HG02763 (cell line): ENCODE data around the gene CRKL.

Source experiments
- ATAC-seq: cut with Tn5 transposase; IDR thresholded peaks from one replicate; pipeline ENCODE4 v1.9.1; 2021; ENCODE audit warnings: mild to moderate bottlenecking, moderate library complexity; ENCODE audit not compliant: unreplicated experiment

The CRKL gene

GRCh38 chr22:20949698-20950183 is 32.5 kb downstream of the CRKL start:
- no peak for ATAC-seq

GRCh38 chr22:20951151-20951931 is 34.1 kb downstream of the CRKL start:
- ATAC-seq = no peak

DNA sequence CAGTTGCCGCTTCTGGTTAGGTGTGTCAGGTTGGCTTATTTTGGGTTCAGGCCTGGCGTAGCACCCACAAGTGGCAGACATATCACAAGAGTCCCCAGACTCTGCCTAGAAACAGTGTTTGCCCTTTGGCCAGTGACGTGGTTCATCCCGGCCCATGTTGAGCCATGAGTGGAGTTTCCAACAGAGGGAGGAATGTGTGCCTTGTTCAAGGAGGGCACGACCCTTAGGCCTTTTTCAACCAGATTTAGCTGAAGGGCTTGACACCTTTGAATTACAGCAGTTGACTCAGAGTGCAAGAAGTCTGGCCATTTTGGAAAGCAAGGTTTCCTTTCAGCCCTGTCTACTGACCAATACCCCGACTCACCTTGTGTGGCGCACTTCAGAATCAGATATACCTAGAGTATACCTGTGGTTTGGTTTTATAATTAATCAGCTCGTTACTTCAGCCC is 34.7 kb downstream of the CRKL start:
- no peak for ATAC-seq

- no peak for ATAC-seq
Measured at GRCh38 chr22:20952544-20953341, 35.5 kb downstream of the CRKL start.

DNA sequence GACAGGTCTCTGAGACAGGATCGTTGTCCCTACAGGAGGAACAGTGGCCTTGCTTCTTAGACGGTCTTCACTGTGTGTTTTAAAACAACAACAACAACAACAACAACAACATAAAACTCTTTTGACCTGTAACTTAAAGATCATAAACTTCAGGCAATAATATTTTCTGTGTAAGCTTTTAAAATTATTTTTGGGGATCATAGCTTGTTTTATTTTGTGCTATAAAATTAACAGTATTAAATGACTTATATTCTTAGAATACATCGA is 36.1 kb downstream of the CRKL start:
- no peak for ATAC-seq

DNA sequence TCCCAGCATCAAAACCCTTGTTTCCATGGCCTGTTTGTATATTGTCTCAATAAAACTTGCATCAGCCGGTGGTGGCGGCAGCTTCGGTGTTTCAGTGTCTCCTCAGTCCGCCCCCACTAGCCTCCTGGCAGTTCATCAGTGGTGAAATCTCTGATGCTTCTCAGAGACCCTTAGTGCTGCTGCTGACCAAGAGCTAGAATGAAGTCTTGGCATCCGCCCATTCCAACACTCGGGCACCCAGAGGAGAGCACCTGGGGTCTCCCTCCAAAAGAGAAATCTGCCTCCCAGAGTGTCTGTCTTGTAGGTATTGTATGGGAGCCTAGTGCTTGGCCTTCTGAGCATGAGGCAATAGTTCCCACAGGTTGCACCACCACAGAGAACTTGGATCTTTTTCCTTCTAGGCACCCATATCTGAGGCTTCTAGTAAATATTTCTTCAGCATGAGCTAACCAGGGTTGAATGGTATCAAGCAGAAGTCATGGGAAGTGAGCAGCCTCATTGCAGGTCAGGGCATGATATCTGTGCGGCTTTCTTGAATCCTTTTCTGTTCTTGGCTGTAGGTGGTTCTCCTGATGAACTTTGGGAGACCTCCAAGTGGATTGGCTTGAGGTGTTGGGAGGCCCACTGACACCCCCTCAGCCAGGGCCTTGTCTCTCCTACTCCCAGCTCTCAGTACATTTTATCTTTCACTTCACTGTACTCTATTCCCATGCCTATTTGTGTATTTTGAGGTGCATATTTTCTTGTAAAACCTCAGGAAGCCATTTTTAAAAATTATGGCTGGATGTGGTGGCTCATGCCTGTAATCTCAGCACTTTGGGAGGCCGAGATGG is 36.7 kb downstream of the CRKL start:
- ATAC-seq = no peak

GRCh38 chr22:20955548-20955947 is 38.3 kb downstream of the CRKL start:
- ATAC-seq = no peak

DNA sequence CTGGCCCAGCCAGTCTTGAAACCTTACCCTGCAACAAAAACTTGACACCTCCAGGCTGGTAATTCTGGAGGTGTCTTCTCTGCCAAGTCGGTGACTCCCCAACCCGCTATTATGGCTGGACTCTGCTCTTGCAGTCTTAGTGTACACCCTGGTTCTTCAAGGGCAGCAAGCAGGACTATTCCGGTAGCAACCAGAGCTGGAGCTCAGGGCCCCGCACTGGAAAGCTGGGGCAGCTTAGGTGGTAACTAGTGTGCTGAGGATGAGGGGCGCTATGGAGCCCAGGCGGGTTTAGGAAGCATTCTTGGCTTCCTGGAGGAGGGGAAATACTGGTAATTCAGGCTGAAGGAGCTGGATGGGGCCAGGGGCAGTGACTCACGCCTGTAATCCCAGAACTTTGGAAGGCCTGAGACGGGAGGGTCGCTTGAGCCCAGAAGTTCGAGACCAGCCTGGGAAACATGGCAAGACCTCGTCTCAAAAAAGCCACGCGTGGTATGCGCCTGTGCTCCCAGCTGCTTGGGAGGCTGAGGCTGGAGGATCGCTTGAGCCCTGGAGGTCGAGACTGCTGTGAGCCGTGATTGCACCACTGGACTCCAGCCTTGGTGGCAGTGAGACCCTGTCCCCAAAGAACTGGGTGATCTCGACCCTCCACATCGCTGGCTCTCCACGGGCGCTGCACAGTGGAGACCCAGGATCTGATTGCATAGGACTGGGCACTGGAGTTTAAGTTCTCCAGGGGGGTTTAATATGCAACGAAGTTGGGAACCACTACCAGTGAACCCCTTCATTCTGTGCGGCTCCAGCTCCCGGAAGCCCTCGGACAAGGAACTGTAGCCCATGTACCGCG is 39.3 kb downstream of the CRKL start:
- ATAC-seq = no peak

DNA sequence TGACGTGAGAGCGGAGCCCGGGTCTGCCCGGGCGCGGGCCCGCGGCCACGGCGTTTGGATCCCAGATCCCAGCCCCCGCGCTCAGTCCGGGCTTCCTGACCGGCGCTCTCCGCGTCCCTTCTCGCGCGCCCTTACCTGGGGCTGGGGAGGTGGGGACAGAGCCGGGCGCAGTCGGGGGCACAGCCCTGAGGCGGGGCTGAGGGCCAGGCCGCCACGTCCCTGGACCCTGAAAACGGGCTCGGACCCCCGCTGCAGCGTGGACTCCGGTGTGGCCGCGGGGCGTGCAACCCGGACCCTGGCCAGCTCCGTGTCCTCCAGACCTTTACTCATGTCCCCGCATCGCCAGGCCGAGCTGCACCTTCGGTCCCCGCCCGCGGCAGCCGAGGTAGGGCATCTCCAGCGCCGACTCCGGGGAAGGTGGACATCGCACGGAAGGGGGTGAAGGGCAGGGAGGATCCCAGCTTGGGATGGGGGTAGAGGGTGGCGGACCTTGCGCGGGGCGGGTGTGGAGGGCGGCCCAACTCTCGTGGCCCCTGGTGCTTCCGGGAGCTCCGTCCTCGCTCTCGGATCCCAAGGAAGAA is 40.0 kb downstream of the CRKL start:
- ATAC-seq = no peak

DNA sequence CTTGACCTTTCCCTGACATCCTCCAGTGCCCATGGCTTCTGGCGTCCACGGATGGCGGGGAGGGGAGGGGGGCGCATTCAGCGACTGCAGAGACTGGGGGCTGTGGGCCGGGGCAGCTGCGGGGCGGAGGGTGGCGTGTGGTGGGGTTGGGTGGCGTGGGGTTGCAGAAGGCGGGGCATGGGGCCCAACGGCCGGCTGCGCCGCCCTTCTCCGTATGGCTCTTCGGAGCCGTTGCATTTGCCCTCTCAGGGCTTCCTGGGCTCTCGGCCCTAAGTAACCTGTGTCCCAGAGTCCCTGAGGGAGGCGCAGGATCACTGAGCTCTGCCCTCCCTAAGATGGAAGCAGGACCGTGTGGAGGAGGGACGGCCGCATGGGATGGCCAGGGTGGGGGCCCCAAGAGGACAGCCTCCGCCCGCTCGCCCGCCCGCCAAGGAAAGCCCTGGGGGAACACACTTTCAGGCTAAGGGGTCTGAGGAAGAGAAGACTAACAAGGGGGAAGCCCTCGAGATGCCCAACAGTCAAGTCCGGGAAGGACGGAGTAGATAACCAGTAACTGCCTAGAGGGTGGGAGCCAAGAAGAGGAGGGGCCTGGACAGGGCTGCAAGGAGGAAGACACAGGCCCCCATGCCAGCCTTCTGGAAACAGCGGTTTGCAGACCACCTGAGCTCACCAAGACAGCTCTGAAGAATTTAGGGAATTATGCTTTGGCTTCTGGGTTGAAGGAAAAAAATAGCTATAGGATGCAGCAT is 40.6 kb downstream of the CRKL start:
- ATAC-seq = no peak

GRCh38 chr22:20959578-20960461 is 42.6 kb downstream of the CRKL start:
- no peak for ATAC-seq

DNA sequence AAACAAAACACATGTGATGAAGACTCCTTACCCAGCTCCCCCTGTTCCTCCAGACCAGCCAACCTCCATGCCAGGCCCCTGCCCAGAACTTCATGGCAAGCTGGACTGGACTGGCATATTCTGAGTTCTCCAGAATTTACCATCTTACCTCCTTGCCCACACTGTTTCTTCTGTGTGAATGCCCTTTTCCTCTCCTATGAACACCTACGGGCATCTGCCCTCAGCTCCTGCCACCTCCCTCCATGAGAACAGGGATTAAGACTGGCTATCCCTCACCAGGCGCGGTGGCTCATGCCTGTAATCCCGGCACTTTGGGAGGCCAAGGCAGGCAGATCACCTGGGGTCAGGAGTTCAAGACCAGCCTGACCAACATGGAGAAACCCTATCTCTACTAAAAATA is 43.4 kb downstream of the CRKL start:
- ATAC-seq = no peak

- ATAC-seq = no peak
Measured at GRCh38 chr22:20962491-20962945, 45.3 kb downstream of the CRKL start.

DNA sequence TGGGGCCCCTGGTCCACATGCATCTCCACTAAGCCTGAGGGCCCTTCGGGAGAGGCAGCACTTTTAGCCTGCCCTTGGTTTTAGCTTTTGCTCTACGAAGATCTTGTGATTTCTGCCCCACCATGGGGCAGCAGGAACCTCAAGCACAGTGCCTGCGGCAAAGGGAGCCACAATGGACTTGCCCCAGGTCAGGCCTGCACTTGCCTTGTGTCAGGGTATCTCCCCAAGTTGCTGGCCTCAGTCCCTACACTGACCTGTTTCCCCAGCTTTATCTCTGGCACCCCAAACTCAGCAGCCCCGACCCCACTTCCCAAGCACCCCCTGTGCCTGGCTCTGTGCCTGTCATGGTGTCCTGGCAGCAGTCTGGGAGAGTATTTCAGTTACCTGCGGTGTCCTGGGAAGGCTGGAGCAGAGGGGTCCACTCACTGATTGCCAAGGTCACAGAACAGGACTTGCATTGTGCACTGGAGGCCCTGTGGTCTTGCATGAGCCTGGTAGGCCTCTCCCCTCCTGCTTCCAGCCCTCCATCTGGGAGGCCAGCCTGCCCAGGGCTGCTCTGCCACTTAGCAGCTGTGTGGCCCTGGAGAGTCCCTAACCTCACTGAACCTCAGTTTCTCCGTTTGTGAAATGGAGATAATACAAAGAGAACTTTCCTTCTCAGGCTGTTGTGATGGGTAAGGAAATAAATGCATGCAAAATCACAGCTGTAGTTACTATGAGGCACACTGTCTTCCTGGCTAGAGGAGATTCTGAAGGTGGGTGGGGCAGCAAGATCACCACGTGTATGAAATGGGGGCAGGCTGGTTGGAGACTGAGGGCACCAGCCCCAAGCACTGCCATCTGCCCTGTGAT is 46.2 kb downstream of the CRKL start:
- ATAC-seq = no peak

GRCh38 chr22:20964090-20964798 is 47.0 kb downstream of the CRKL start:
- ATAC-seq = no peak

GRCh38 chr22:20964799-20965103 is 47.5 kb downstream of the CRKL start:
- ATAC-seq = no peak
